BE2C (cell line): ENCODE data around the gene ARHGEF19.
"Not testable (repeated sequence)": the region's sequence is repeated elsewhere in the genome, so short reads cannot be mapped to it uniquely, and the experiment has no call there.

ENCODE experiments used
- DNase-seq: peaks from one replicate; pipeline ENCODE4 v3.0.0-alpha.2; 2020
- H3K27me3 ChIP-seq: fragments of 250-450 bp; sonication (Bioruptor Pico); 2 replicates; pipeline ENCODE4 v1.5.1; 2020; ENCODE audit warnings: mild to moderate bottlenecking
- H3K36me3 ChIP-seq: fragments of 250-450 bp; sonication (Bioruptor Pico); 2 replicates; pipeline ENCODE4 v1.5.1; 2020; ENCODE audit warnings: mild to moderate bottlenecking
- H3K4me1 ChIP-seq: fragments of 250-450 bp; sonication (Bioruptor Pico); 2 replicates; pipeline ENCODE4 v1.5.1; 2020
- H3K4me3 ChIP-seq: 2 replicates; pipeline ENCODE4 v1.5.1; 2011; ENCODE audit warnings: low read depth, low read length
- H3K9me3 ChIP-seq: fragments of 250-450 bp; sonication (Bioruptor Pico); 2 replicates; pipeline ENCODE4 v1.5.1; 2020
- CTCF ChIP-seq: IDR thresholded peaks from 2 replicates; pipeline ENCODE4 v1.5.1; 2012; ENCODE audit warnings: mild to moderate bottlenecking, low read depth, low read length

The ARHGEF19 gene

GRCh38 chr1:16167331-16168143, 44.9 kb downstream of the ARHGEF19 start:
- no peak for TF ChIP-seq CTCF
- Histone ChIP-seq H3K27me3 (no peaks in the 10 kb centered on the region), H3K4me3 (peak overlapping the region; percentile 48), H3K9me3 (no peaks in the 10 kb centered on the region), H3K4me1 (no peaks in the 10 kb centered on the region), H3K36me3 (no peaks in the 10 kb centered on the region)
- peak; percentile 60 for DNase-seq

- Histone ChIP-seq H3K36me3 (no peaks in the 10 kb centered on the region), H3K4me3 (no peak overlapping the region), H3K4me1 (no peaks in the 10 kb centered on the region), H3K27me3 (no peaks in the 10 kb centered on the region), H3K9me3 (no peaks in the 10 kb centered on the region)
- TF ChIP-seq CTCF, result no peak
- no peak for DNase-seq
Observed at GRCh38 chr1:16166117-16166516, 46.3 kb downstream of the ARHGEF19 start.

- Histone ChIP-seq H3K4me3 (no peak overlapping the region), H3K9me3 (no peaks in the 10 kb centered on the region), H3K36me3 (no peaks in the 10 kb centered on the region), H3K27me3 (no peaks in the 10 kb centered on the region), H3K4me1 (no peaks in the 10 kb centered on the region)
- no peak for DNase-seq
- TF ChIP-seq CTCF, result no peak
Observed at GRCh38 chr1:16165548-16165947, 46.9 kb downstream of the ARHGEF19 start.

- DNase-seq, result no peak
- Histone ChIP-seq H3K4me1 (no peaks in the 10 kb centered on the region), H3K9me3 (no peaks in the 10 kb centered on the region), H3K4me3 (no peak overlapping the region), H3K36me3 (no peaks in the 10 kb centered on the region), H3K27me3 (no peaks in the 10 kb centered on the region)
- TF ChIP-seq CTCF, result no peak
Observed at GRCh38 chr1:16165073-16165364, 47.4 kb downstream of the ARHGEF19 start.

- DNase-seq, result peak; percentile 42
- no peaks in the 10 kb centered on the region for H3K27me3 ChIP-seq
- no peaks in the 10 kb centered on the region for H3K9me3 ChIP-seq
- no peak for TF ChIP-seq CTCF
- H3K4me3 ChIP-seq, result no peak overlapping the region
- H3K4me1 ChIP-seq, result no peaks in the 10 kb centered on the region
- H3K36me3 ChIP-seq, result no peaks in the 10 kb centered on the region
Observed at GRCh38 chr1:16164213-16165072, 48.0 kb downstream of the ARHGEF19 start.

- not testable (repeated sequence) for H3K36me3 ChIP-seq, H3K4me3 ChIP-seq, DNase-seq, H3K9me3 ChIP-seq, H3K27me3 ChIP-seq, H3K4me1 ChIP-seq
Observed at GRCh38 chr1:16163608-16164212, 48.7 kb downstream of the ARHGEF19 start.
